ENCODE data around the gene SRP72. TPM values are rescaled to one million over a fixed set of nuclear protein-coding genes. Genes with fewer than 3 reads are reported as not detected.
A peak's percentile ranks its signal among the peaks of the same experiment; 100 is the strongest.
"Not testable (repeated sequence)": the region's sequence is repeated elsewhere in the genome, so short reads cannot be mapped to it uniquely, and the experiment has no call there.

Gene SRP72
- total RNA-seq, 2 donors from 2014 or later, result 39.4 to 75.8 TPM

DNA sequence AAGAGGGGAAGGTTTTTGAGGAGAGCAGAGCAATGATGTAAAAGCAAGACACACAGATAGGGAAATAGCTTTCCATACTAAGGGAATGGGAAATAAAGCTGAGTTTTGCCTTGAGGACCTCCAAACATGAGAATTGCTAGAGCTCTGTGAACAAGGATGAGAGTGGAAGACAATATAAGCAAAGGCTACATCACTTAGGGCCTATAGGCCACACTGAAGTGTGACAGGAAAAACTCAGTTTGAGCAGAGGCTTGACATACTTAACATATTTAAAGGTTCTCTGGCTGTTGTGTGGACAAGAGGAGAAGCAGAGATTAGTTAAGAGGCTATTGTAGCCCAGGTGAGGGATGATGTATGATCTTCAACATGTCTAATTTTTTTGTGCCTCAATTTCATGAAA lies 5.3 kb upstream of the SRP72 start:
- Histone ChIP-seq H3K36me3 (replicated peaks in 1 of 2; ENCODE audit: insufficient read depth in 1 of 2, low read depth in 2 of 2) (peaks cover 0 to 6% of the 10 kb centered on the region in 2 donors), H3K27me3 (no peaks in the 10 kb centered on the region), H3K4me1 (peaks cover 18% of the 10 kb centered on the region), H3K4me3 (no peak overlapping the region), H3K9me3 (no peaks in the 10 kb centered on the region), H3K27ac (no peak overlapping the region)
- ATAC-seq (no peak), DNase-seq (no peak)
- intact Hi-C loops (cut with DNase I), result no loop called here
- no peak for TF ChIP-seq POLR2A (IDR thresholded peaks at IDR 0.05)
- TF ChIP-seq, protein P1, sequence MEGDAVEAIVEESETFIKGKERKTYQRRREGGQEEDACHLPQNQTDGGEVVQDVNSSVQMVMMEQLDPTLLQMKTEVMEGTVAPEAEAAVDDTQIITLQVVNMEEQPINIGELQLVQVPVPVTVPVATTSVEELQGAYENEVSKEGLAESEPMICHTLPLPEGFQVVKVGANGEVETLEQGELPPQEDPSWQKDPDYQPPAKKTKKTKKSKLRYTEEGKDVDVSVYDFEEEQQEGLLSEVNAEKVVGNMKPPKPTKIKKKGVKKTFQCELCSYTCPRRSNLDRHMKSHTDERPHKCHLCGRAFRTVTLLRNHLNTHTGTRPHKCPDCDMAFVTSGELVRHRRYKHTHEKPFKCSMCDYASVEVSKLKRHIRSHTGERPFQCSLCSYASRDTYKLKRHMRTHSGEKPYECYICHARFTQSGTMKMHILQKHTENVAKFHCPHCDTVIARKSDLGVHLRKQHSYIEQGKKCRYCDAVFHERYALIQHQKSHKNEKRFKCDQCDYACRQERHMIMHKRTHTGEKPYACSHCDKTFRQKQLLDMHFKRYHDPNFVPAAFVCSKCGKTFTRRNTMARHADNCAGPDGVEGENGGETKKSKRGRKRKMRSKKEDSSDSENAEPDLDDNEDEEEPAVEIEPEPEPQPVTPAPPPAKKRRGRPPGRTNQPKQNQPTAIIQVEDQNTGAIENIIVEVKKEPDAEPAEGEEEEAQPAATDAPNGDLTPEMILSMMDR (IDR thresholded peaks at IDR 0.05), result no peak

DNA sequence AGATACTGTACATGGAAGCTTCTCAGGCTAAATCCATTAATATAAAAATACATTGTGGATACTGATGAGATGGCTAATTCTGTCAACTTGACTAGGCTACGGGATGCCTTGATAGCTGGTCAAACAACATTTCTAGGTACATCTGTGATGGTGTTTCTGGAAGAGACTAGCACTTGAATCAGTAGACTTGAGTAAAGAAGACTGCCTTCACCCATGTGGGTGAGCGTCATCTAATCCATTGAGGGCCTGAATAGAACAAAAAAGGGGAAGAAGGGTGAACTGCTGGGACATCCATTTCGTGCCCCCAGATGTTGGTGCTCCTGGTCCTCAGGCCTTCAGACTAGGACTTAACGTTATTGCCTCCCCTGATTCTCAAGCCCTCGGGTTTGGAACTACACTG lies 3.7 kb upstream of the SRP72 start:
- no peak overlapping the region for H3K4me3 ChIP-seq
- no peak overlapping the region for H3K27ac ChIP-seq
- DNase-seq (no peak), ATAC-seq (no peak)
- H3K4me1 ChIP-seq, result peaks cover 21% of the 10 kb centered on the region
- TF ChIP-seq, protein P1 (IDR thresholded peaks at IDR 0.05), result no peak
- TF ChIP-seq POLR2A (IDR thresholded peaks at IDR 0.05), result no peak
- intact Hi-C loops (cut with DNase I), result no loop called here
- peaks cover 0 to 6% of the 10 kb centered on the region in 2 donors for H3K36me3 ChIP-seq (replicated peaks in 1 of 2; ENCODE audit: insufficient read depth in 1 of 2, low read depth in 2 of 2)
- 87 to 91% methylated on average over 5 of the region's 5 CpGs for WGBS, 2 donors
- no peaks in the 10 kb centered on the region for H3K27me3 ChIP-seq
- H3K9me3 ChIP-seq, result no peaks in the 10 kb centered on the region

DNA sequence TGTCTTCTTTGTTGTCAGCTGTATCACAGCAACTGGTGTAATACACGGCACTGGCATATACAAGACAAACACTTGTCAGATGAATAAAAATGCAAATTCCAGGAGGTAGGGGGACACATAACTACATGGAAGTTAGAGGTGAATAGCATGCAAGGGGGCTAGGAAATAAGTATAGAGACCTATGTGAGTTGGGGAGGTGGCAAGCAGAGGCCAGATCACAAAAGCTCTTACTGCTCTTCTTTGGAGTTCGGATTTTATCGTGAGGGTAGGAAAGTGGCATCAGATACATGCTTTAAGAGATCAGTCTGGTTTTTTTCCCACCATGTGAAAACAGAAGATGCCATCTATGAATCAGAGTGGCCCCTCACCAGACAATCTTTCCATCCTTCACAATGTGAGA lies 2.8 kb upstream of the SRP72 start:
- intact Hi-C loops (cut with DNase I), result no loop called here
- Histone ChIP-seq H3K9me3 (no peaks in the 10 kb centered on the region), H3K4me3 (no peak overlapping the region), H3K36me3 (replicated peaks in 1 of 2; ENCODE audit: insufficient read depth in 1 of 2, low read depth in 2 of 2) (peaks cover 0 to 2% of the 10 kb centered on the region in 2 donors), H3K27me3 (no peaks in the 10 kb centered on the region), H3K4me1 (peaks cover 30% of the 10 kb centered on the region), H3K27ac (no peak overlapping the region)
- ATAC-seq (no peak), DNase-seq (no peak)
- TF ChIP-seq POLR2A (IDR thresholded peaks at IDR 0.05), result no peak
- TF ChIP-seq, protein P1 (IDR thresholded peaks at IDR 0.05), result no peak
- 50 to 61% methylated on average over 3 of the region's 3 CpGs for WGBS, 2 donors

DNA sequence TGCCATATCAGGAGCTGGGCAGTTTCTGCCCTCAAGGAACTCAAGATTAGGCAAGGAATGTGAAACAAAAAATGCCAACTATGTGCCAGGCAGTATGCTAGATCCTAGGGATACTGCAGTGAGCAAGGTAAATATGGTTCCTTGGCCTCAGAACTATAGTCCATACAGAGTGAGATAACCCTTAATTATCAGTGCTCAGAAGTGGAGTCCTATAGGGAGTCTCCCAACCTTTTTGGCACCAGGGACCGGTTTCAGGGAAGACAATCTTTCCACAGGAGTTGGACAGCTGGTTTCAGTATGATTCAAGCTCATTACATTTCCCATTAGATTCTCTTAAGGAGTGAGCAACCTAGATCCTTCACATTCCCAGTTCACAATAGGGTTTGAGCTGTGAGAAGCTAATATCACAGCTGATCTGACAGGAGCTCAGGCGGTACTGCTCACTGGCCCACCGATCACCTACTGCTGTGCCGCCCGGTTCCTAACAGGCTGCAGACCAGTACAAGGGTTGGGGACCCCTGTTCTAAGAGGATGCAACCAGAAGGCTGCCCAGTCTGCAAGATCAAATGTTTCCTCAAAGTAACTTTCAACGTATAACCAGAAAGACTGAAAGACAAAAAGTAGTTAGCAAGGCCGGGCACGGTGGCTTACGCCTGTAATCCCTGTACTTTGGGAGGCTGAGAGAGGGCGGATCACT lies 1.7 kb upstream of the SRP72 start:
- H3K4me1 ChIP-seq, result peaks cover 33% of the 10 kb centered on the region
- no peaks in the 10 kb centered on the region for H3K36me3 ChIP-seq (replicated peaks in 1 of 2; ENCODE audit: insufficient read depth in 1 of 2, low read depth in 2 of 2)
- no peak overlapping the region for H3K4me3 ChIP-seq
- ATAC-seq (no peak), DNase-seq (no peak)
- no peaks in the 10 kb centered on the region for H3K27me3 ChIP-seq
- H3K27ac ChIP-seq, result no peak overlapping the region
- 53 to 61% methylated on average over 9 to 10 of the region's 10 CpGs for WGBS, 2 donors
- no peaks in the 10 kb centered on the region for H3K9me3 ChIP-seq
- intact Hi-C loops (cut with DNase I), result no loop called here
- TF ChIP-seq, protein P1 (IDR thresholded peaks at IDR 0.05), result no peak
- no peak for TF ChIP-seq POLR2A (IDR thresholded peaks at IDR 0.05)

DNA sequence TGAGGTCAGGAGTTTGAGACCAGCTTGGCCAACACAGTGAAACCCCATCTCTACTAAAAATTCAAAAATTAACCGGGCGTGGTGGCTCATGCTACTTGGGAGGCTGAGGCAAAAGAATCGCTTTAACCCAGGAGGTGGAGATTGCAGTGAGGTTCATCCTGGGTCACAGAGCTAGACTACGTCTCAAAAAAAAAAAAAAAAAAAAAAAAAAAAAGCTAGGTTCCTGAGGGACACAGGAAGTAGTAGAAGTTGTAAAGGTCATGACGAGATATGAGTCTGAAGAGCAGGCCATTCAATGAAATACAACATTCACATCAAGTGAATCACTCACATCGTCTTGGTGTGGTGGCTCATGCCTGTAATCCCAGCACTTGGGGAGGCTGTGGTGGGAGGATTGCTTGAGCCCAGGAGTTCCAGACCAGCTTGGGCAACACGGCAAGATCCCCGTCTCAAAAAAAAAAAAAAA lies 1.1 kb upstream of the SRP72 start:
- H3K9me3 ChIP-seq; H3K27me3 ChIP-seq; intact Hi-C loops (cut with DNase I); ATAC-seq; DNase-seq; H3K36me3 ChIP-seq (replicated peaks in 1 of 2; ENCODE audit: insufficient read depth in 1 of 2, low read depth in 2 of 2): not testable (repeated sequence)
- Histone ChIP-seq H3K4me3 (peak overlapping the region in 1 of 2 donors; percentile 97), H3K27ac (peak overlapping the region in 2 of 4 donors; percentile 89 to 91), H3K4me1 (peaks cover 33% of the 10 kb centered on the region)
- 8 to 16% methylated on average over 6 to 8 of the region's 8 CpGs for whole genome bisulfite sequencing, 2 donors

Measured in body of pancreas (tissue), 4 donors.